DOHH2 (cell line): ENCODE measurements around the gene UBE2L3.

ENCODE experiments used
- H3F3A ChIP-seq: fragments of 200-600 bp; sonication (generic), shearing (Covaris generic); 2 replicates; pipeline ENCODE4 v1.6.0; 2016; ENCODE audit warnings: antibody characterized with exemption, mild to moderate bottlenecking; ENCODE audit not compliant: control insufficient read depth, insufficient read depth
- H3K27ac ChIP-seq: fragments of 200-600 bp; sonication (generic); 2 replicates; pipeline ENCODE4 v1.5.1; 2014; ENCODE audit warnings: low read depth, mild to moderate bottlenecking, low read length, moderate library complexity
- H3K27me3 ChIP-seq: fragments of 200-600 bp; sonication (generic); 2 replicates; pipeline ENCODE4 v1.6.1; 2014; ENCODE audit warnings: mild to moderate bottlenecking, low read length, mixed read lengths; ENCODE audit not compliant: control insufficient read depth
- H3K36me3 ChIP-seq: fragments of 200-600 bp; sonication (generic); 2 replicates; pipeline ENCODE4 v1.6.1; 2014; ENCODE audit warnings: mild to moderate bottlenecking, low read length, moderate library complexity, mixed read lengths; ENCODE audit not compliant: control insufficient read depth
- H3K4me1 ChIP-seq: fragments of 200-600 bp; sonication (generic); 2 replicates; pipeline ENCODE4 v1.6.1; 2014; ENCODE audit warnings: mild to moderate bottlenecking, low read length, mixed read lengths; ENCODE audit not compliant: control insufficient read depth
- H3K4me2 ChIP-seq: fragments of 200-600 bp; sonication (generic); 2 replicates; pipeline ENCODE4 v1.6.0; 2014; ENCODE audit warnings: mild to moderate bottlenecking, low read length, moderate library complexity
- H3K4me3 ChIP-seq: fragments of 200-600 bp; sonication (generic); 2 replicates; pipeline ENCODE4 v1.5.1; 2014; ENCODE audit warnings: mild to moderate bottlenecking, low read length, mixed read lengths
- H3K79me2 ChIP-seq: fragments of 200-600 bp; sonication (generic); 2 replicates; pipeline ENCODE4 v1.6.1; 2014; ENCODE audit warnings: mild to moderate bottlenecking, low read length, mixed read lengths; ENCODE audit not compliant: control insufficient read depth
- H3K9me2 ChIP-seq: fragments of 200-600 bp; sonication (generic); replicated peaks from 2 replicates; pipeline ENCODE4 v1.6.1; 2014; ENCODE audit warnings: mild to moderate bottlenecking, low read length, mixed read lengths; ENCODE audit not compliant: control insufficient read depth
- H3K9me3 ChIP-seq: fragments of 200-600 bp; sonication (generic); 2 replicates; pipeline ENCODE4 v1.6.1; 2014; ENCODE audit warnings: antibody characterized with exemption, low read length, mixed read lengths; ENCODE audit not compliant: control insufficient read depth, insufficient read depth
- H4K20me1 ChIP-seq: fragments of 200-600 bp; sonication (generic); 2 replicates; pipeline ENCODE4 v1.6.0; 2014; ENCODE audit warnings: low read depth, mild to moderate bottlenecking, antibody characterized with exemption, low read length, moderate library complexity; ENCODE audit not compliant: control insufficient read depth, insufficient read depth
- CTCF ChIP-seq: fragments of 200-600 bp; sonication (generic); IDR thresholded peaks from one replicate; pipeline ENCODE4 v1.5.1; 2014; ENCODE audit warnings: antibody characterized with exemption, mild to moderate bottlenecking, low read depth, low read length; ENCODE audit not compliant: poor library complexity, severe bottlenecking
- EZH2phosphoT487 ChIP-seq: fragments of 200-600 bp; sonication (generic); IDR thresholded peaks from 2 replicates; pipeline ENCODE4 v1.6.1; 2017; ENCODE audit warnings: borderline replicate concordance, mild to moderate bottlenecking, antibody characterized with exemption, low read length, moderate library complexity, mixed read lengths

Gene UBE2L3

GRCh38 chr22:21651521-21652009 lies 84.1 kb downstream of the UBE2L3 start:
- no peaks in the 10 kb centered on the region for H3K9me2 ChIP-seq
- peak overlapping the region; percentile 82 for H3K4me2 ChIP-seq
- peaks cover 3% of the 10 kb centered on the region for H3F3A ChIP-seq
- no peaks in the 10 kb centered on the region for H4K20me1 ChIP-seq
- no peaks in the 10 kb centered on the region for H3K9me3 ChIP-seq
- peak overlapping the region; percentile 82 for H3K4me3 ChIP-seq
- TF ChIP-seq EZH2phosphoT487 (no peak), CTCF (no peak)
- peaks cover 40% of the 10 kb centered on the region for H3K4me1 ChIP-seq
- peaks cover 20% of the 10 kb centered on the region for H3K79me2 ChIP-seq
- no peaks in the 10 kb centered on the region for H3K27me3 ChIP-seq
- peaks cover 33% of the 10 kb centered on the region for H3K36me3 ChIP-seq
- peak overlapping the region; percentile 65 for H3K27ac ChIP-seq

DNA sequence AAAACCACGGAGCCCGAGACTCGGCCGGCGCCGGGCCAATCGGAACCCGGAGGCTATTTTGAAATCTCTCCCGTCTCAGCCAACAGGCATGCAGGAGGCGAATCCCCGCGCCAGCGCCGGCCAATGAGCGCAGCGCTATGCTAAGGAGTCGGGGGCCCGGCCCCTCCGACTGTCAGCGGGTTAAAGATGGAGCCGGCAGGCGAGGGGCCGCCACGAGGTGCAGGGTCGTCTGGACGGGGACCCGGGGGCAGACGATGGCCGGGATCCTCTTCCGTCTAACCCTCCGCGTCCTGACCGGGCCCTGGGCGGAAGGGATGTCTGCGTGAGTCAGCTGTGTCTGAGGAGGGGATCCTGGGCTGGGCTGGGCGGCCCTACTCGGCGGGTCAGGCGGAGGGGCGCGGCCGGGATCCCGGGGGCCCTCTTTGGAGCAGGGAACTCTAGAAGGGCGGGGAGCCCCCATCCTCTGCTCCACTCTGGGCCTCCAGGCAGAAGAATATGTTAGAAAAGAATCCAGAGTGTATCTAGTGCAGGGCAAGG lies 84.6 kb downstream of the UBE2L3 start:
- Histone ChIP-seq H3K4me1 (peaks cover 40% of the 10 kb centered on the region), H3K27me3 (no peaks in the 10 kb centered on the region), H4K20me1 (no peaks in the 10 kb centered on the region), H3K36me3 (peaks cover 28% of the 10 kb centered on the region), H3F3A (peaks cover 8% of the 10 kb centered on the region), H3K9me3 (no peaks in the 10 kb centered on the region), H3K4me2 (peak overlapping the region; percentile 82), H3K4me3 (peak overlapping the region; percentile 82), H3K79me2 (peaks cover 16% of the 10 kb centered on the region), H3K9me2 (no peaks in the 10 kb centered on the region), H3K27ac (peak overlapping the region; percentile 65)
- TF ChIP-seq EZH2phosphoT487 (no peak), CTCF (no peak)

- peaks cover 14% of the 10 kb centered on the region for H3K79me2 ChIP-seq
- H3F3A ChIP-seq = peaks cover 9% of the 10 kb centered on the region
- H3K4me2 ChIP-seq = peak overlapping the region; percentile 82
- H3K9me2 ChIP-seq = no peaks in the 10 kb centered on the region
- H3K36me3 ChIP-seq = peaks cover 25% of the 10 kb centered on the region
- no peaks in the 10 kb centered on the region for H4K20me1 ChIP-seq
- no peaks in the 10 kb centered on the region for H3K27me3 ChIP-seq
- H3K9me3 ChIP-seq = no peaks in the 10 kb centered on the region
- TF ChIP-seq EZH2phosphoT487 = no peak
- TF ChIP-seq CTCF = peak; percentile 49
- H3K27ac ChIP-seq = peak overlapping the region; percentile 51
- H3K4me3 ChIP-seq = peak overlapping the region; percentile 82
- peaks cover 47% of the 10 kb centered on the region for H3K4me1 ChIP-seq
Observed at GRCh38 chr22:21652547-21653545, 85.3 kb downstream of the UBE2L3 start.
